ENCODE data around the gene HNF1B.

HNF1B gene, protein sequence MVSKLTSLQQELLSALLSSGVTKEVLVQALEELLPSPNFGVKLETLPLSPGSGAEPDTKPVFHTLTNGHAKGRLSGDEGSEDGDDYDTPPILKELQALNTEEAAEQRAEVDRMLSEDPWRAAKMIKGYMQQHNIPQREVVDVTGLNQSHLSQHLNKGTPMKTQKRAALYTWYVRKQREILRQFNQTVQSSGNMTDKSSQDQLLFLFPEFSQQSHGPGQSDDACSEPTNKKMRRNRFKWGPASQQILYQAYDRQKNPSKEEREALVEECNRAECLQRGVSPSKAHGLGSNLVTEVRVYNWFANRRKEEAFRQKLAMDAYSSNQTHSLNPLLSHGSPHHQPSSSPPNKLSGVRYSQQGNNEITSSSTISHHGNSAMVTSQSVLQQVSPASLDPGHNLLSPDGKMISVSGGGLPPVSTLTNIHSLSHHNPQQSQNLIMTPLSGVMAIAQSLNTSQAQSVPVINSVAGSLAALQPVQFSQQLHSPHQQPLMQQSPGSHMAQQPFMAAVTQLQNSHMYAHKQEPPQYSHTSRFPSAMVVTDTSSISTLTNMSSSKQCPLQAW

DNA sequence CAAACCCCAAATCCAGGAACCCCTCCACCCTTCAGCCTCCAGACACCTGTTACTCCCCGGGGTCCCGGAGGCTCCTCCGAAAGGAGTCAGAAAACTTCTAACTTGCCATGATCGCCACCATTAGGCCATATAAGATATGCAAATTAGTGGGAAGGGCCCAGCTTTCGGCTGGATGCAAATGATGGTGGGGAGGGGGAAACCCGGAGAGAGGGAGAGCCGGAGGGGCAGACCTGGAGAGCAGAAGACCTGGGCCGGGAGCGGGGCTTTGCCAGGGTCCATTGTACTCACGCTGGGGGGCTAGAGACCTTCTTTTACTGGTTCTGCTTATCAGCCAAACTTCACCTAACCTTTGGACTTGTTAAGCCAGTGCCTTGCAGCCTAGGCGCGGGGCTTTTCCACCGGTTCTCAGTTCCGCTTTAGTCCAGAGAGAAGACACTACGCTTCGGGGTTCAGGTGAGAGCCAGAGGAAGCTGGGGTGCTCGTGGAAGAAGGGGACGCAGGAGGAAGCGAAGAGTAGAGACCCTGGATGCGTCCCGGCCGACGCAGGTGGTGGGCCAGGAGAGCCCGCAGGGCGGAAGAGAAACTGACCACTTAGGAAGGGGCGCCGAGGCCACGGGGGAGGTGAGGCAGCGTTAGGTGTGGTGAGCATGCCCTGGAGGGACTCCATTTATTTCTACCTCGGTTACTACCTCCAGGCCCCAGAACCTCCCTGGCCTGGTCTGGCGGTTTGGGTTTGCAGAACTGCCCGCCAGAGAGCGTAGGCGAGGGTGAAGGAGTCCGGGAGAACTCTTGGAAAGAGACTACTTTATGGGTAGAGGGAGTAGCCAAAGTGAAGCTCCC, at the start of gene HNF1B:
TSS of gene HNF1B (minus strand) at position 99 of the 840 bp plus-strand sequence. CDS start 175 bp downstream, outside the sequence.
- TF ChIP-seq, protein P1, sequence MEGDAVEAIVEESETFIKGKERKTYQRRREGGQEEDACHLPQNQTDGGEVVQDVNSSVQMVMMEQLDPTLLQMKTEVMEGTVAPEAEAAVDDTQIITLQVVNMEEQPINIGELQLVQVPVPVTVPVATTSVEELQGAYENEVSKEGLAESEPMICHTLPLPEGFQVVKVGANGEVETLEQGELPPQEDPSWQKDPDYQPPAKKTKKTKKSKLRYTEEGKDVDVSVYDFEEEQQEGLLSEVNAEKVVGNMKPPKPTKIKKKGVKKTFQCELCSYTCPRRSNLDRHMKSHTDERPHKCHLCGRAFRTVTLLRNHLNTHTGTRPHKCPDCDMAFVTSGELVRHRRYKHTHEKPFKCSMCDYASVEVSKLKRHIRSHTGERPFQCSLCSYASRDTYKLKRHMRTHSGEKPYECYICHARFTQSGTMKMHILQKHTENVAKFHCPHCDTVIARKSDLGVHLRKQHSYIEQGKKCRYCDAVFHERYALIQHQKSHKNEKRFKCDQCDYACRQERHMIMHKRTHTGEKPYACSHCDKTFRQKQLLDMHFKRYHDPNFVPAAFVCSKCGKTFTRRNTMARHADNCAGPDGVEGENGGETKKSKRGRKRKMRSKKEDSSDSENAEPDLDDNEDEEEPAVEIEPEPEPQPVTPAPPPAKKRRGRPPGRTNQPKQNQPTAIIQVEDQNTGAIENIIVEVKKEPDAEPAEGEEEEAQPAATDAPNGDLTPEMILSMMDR (IDR thresholded peaks at IDR 0.05; ENCODE audit: control insufficient read depth, insufficient read depth, low read depth, low read length, missing control alignments), result peak; percentile 2
- no peak for DNase-seq (ENCODE audit: low read depth)
- H3K4me3 ChIP-seq (ENCODE audit: control insufficient read depth, low read depth, low read length), result no peak within 1 kb of the TSS

DNA sequence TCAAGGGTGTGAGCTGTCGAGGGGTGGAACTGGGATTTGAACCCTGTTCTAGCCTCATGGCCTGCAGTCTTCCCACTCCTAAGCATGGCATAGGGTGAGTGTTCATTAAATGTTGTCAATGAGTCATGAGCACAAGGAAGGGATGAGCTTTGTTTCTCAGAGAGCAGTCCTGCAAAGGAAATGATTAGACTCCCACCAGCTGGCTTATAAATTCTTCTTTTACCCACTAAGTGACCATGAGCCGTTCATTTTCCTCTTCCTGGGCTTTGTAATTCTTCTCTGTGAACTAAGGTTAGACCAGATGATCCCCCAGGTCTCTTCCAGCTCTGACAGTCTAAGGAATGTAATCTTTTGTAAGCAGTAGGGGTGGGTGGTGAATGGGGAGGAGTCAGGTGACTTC, 47.9 kb upstream of the HNF1B start:
- TF ChIP-seq, protein P1 (IDR thresholded peaks at IDR 0.05; ENCODE audit: control insufficient read depth, insufficient read depth, low read depth, low read length, missing control alignments), result no peak
- no peak overlapping the region for H3K4me3 ChIP-seq (ENCODE audit: control insufficient read depth, low read depth, low read length)
- no peak for DNase-seq (ENCODE audit: low read depth)

DNA sequence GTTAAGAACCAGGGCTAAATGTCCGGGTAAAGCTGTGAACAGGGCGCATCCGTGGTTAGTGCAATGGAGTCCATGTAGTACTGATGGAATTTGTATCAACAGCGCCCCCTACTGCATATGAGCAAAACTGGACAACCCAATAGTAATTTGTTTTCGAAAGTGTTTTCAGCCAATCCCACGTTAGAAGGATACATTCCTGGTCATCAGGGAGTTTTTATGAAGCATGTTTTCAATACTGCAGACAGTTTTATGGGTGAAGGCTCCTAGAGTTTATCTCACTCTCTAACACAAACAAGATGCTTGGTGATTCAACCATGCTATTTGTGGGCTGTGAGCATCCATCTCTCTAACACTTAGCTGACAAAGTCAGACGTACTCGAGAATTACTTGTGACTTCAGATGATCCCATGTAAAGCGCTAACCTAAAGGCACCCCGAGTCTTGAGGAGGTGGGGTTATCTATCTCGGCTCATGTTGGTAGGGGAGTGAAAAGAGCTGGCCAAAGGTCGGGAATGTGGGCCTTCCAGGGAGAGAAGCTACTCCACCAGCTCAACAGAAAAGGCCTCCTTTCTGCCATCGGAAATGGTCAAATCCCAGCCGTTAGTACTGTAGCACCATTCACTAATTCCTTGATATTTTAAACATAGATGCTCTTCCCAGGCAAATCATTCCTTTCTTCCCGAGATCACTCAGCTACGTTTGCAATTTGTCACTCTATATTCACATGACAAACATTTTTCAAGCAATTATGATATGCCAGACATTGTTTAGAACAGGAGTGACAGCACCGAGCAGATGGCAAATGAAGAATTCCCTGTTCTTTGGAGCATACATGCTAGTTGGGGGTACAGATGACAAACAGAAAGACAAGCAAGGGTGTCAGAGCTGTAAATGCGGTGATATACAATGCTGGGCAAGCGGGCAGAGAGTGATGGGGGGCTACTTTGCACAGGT, 46.9 kb upstream of the HNF1B start:
- peak; percentile 62 for DNase-seq (ENCODE audit: low read depth)
- H3K4me3 ChIP-seq (ENCODE audit: control insufficient read depth, low read depth, low read length), result no peak overlapping the region
- TF ChIP-seq, protein P1 (IDR thresholded peaks at IDR 0.05; ENCODE audit: control insufficient read depth, insufficient read depth, low read depth, low read length, missing control alignments), result peak; percentile 58

DNA sequence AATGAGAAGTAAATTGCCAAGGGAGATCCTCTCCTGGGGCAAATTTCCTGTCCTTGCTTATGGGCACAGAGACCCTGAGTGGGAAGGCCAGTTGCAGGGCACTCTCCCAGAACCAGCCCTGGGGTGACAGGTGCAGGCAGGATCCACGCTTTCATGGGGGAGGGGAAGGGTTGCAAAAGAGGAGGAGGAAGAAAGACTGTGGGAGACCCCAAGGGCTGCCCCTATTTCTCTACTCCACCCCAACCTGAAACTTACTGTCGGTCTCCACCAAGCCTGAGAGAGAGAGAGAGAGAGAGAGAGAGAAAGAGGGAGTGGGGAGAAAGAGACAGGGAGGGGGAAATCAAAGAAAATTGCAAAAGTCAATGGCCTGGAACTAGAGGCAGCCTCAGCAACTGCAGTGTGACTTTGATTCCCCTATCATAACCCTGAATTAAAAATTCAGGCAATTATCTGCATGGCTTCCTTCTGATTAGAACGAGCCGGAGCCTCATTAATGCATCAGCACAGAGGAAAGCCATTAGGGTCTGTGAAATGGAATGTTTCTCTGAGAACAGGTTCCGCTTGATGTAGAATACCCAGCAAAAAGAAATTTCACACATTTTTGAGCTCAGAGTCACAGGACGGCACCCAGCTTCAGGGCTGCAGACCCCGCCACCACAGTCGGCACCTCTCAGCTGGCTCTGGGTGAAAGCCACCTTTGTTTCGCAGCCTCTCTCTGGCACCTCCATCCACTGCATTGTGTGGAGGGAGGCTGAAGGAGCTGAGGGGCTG, 45.1 kb upstream of the HNF1B start:
- TF ChIP-seq, protein P1 (IDR thresholded peaks at IDR 0.05; ENCODE audit: control insufficient read depth, insufficient read depth, low read depth, low read length, missing control alignments), result no peak
- H3K4me3 ChIP-seq (ENCODE audit: control insufficient read depth, low read depth, low read length), result no peak overlapping the region
- DNase-seq (ENCODE audit: low read depth), result no peak

DNA sequence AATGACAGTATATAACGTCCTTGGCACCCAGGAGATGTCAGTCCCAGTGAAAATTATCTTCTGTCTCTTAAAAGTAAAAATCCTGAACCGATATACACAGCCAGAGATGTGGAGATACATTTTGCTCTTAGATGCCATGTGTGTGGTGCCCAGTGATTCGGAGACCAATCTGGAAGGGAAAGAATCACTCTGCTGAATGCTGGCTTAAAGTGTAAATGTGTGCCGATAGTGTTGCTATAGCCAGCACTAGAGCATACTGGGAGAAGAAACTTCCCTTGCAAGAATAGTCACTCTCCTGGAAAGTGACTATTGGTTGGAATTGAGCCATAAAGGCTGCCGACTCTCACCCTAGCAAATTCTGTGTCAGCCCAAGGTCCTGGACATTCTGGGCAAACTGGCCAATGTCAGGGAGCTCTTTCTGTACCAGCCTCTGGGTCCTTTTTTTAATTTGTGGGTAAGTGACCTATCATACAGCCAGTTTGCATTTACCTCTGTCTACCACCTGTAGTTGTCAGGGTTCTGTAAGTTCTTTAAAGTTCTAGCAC, 44.2 kb upstream of the HNF1B start:
- TF ChIP-seq, protein P1 (IDR thresholded peaks at IDR 0.05; ENCODE audit: control insufficient read depth, insufficient read depth, low read depth, low read length, missing control alignments), result no peak
- no peak for DNase-seq (ENCODE audit: low read depth)
- no peak overlapping the region for H3K4me3 ChIP-seq (ENCODE audit: control insufficient read depth, low read depth, low read length)
